CD4-positive, alpha-beta T cell (primary cell): ENCODE measurements around the gene RAD21L1. TPM values are rescaled to one million over a fixed set of nuclear protein-coding genes. Genes with fewer than 3 reads are reported as not detected.
A peak's percentile ranks its signal among the peaks of the same experiment; 100 is the strongest.

Source experiments
- ATAC-seq: fragments of 200-7000 bp; cut with Tn5 transposase; one replicate; pipeline ENCODE4 v1.10.0; 2022; ENCODE audit warnings: mild to moderate bottlenecking; ENCODE audit not compliant: poor library complexity
- CTCF ChIA-PET: fragments of 350-600 bp; sonication (Branson Sonifier 250); formaldehyde crosslinking; loops from one replicate; lab custom pipeline; 2021; ENCODE audit warnings: antibody characterized with exemption, inconsistent platforms; lab: Charles Lee
- POLR2A ChIA-PET: fragments of 350-600 bp; sonication (Branson Sonifier 250); formaldehyde crosslinking; loops from one replicate; lab custom pipeline; 2021; ENCODE audit warnings: antibody characterized with exemption, inconsistent platforms; lab: Charles Lee
- DNase-seq, 14 experiments: peaks; one replicate each; pipeline ENCODE4 v3.0.0-alpha.2; 2013 to 2020; ENCODE audit warnings: mixed read lengths in 2 of 14
- H3K27ac ChIP-seq, 2 donors: one replicate each; pipeline versions ENCODE4 v1.5.1 to v1.7.0; 2013; ENCODE audit warnings: low read length in 2 of 2, low read depth in 1 of 2, mild to moderate bottlenecking in 1 of 2
- H3K27me3 ChIP-seq, 2 experiments: 1 replicate in 1 of 2; 2 replicates in 1 of 2; pipeline versions ENCODE4 v1.6.1 to v1.7.0; 2013; ENCODE audit warnings: low read length in 2 of 2, control low read depth in 1 of 2, mild to moderate bottlenecking in 1 of 2, moderate library complexity in 1 of 2; ENCODE audit not compliant: insufficient read depth in 2 of 2, control insufficient read depth in 1 of 2
- H3K36me3 ChIP-seq: one replicate; pipeline ENCODE4 v1.6.1; 2013; ENCODE audit warnings: low read length, control low read depth; ENCODE audit not compliant: insufficient read depth
- H3K4me1 ChIP-seq: one replicate; pipeline ENCODE4 v1.6.1; 2013; ENCODE audit warnings: low read length, control low read depth; ENCODE audit not compliant: insufficient read depth
- H3K4me3 ChIP-seq: one replicate; pipeline ENCODE4 v1.5.1; 2013; ENCODE audit warnings: mild to moderate bottlenecking, low read length, moderate library complexity
- H3K9me3 ChIP-seq, 2 experiments: 1 replicate in 1 of 2; 2 replicates in 1 of 2; pipeline versions ENCODE4 v1.6.1 to v1.7.0; 2013; ENCODE audit warnings: low read length in 2 of 2, mild to moderate bottlenecking in 2 of 2, control low read depth in 1 of 2, moderate library complexity in 1 of 2; ENCODE audit not compliant: control insufficient read depth in 1 of 2, insufficient read depth in 1 of 2
- H3K27ac Mint-ChIP-seq: one replicate; pipeline ENCODE4 v1.8.0; 2020; ENCODE audit warnings: mixed read lengths
- H3K27me3 Mint-ChIP-seq: one replicate; pipeline ENCODE4 v1.8.0; 2021; ENCODE audit warnings: mixed read lengths
- H3K36me3 Mint-ChIP-seq: one replicate; pipeline ENCODE4 v1.8.0; 2021; ENCODE audit warnings: low read depth, mixed read lengths
- H3K4me1 Mint-ChIP-seq: one replicate; pipeline ENCODE4 v1.8.0; 2021; ENCODE audit warnings: low read depth, mixed read lengths
- H3K4me3 Mint-ChIP-seq: one replicate; pipeline ENCODE4 v1.8.0; 2020; ENCODE audit warnings: mild to moderate bottlenecking, mixed read lengths
- H3K9me3 Mint-ChIP-seq: one replicate; pipeline ENCODE4 v1.8.0; 2020; ENCODE audit warnings: mixed read lengths
- intact Hi-C, 2 experiments: fragments of 100-400 bp; cut with DNase I in 1 of 2; cut with micrococcal nuclease in 1 of 2; formaldehyde crosslinking; loops; one replicate each; pipeline versions ENCODE4 v1.15.1 to v1.9.0; 2023 to 2025; cut with DNase I, micrococcal nuclease
- total RNA-seq, 174 experiments: library from RNA in 2 of 174; stranded (reverse) in 2 of 174; gene quantifications; one replicate each; pipeline ENCODE4 v1.2.3 and lab custom pipeline; 2021 to 2026
- TF ChIP-seq, protein P1 (sequence below): fragments of 200-600 bp; IDR thresholded peaks from one replicate; pipeline ENCODE4 v1.8.0; 2022; ENCODE audit warnings: antibody characterized with exemption, mild to moderate bottlenecking

RAD21L1 gene
- total RNA-seq, 2 experiments from 2014 or later = 0.58 TPM; not detected in 1

DNA sequence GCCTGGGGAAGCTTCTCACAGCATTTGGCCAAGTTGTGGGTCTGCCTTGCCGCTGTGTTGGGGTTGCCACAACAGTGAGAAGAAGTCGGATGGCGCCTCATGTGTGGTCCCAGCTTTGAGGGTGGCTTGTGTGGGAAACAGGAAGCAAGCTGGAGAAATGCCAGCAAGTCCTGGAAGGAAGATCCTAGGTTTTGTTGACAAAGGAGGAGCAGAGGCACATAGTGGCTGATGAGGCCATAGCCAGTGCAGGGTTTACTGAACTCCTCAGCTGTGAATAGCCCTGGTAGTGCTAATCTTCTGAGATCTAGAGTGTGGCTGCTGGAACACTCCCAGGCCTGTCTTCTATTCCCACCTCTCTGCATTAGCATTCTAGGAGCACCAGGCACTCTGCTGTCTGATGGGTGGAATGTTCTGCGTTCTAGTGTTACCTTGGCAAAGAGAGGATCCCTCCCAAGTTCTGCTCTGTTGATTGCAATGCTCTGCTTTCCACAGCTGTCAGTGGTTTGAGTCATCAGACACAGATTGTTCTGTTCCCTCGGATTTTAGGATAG lies 65.4 kb downstream of the RAD21L1 start:
- Histone ChIP-seq H3K9me3 (no peaks in the 10 kb centered on the region), H3K4me3 (no peak overlapping the region), H3K27ac (no peak overlapping the region), H3K4me1 (peaks cover 18% of the 10 kb centered on the region), H3K36me3 (peaks cover 3% of the 10 kb centered on the region), H3K27me3 (no peaks in the 10 kb centered on the region)
- no peaks in the 10 kb centered on the region for H3K9me3 Mint-ChIP-seq
- H3K4me3 Mint-ChIP-seq = no peak overlapping the region
- H3K36me3 Mint-ChIP-seq = no peaks in the 10 kb centered on the region
- DNase-seq = no peak
- TF ChIP-seq, protein P1, sequence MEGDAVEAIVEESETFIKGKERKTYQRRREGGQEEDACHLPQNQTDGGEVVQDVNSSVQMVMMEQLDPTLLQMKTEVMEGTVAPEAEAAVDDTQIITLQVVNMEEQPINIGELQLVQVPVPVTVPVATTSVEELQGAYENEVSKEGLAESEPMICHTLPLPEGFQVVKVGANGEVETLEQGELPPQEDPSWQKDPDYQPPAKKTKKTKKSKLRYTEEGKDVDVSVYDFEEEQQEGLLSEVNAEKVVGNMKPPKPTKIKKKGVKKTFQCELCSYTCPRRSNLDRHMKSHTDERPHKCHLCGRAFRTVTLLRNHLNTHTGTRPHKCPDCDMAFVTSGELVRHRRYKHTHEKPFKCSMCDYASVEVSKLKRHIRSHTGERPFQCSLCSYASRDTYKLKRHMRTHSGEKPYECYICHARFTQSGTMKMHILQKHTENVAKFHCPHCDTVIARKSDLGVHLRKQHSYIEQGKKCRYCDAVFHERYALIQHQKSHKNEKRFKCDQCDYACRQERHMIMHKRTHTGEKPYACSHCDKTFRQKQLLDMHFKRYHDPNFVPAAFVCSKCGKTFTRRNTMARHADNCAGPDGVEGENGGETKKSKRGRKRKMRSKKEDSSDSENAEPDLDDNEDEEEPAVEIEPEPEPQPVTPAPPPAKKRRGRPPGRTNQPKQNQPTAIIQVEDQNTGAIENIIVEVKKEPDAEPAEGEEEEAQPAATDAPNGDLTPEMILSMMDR = no peak
- no peaks in the 10 kb centered on the region for H3K27me3 Mint-ChIP-seq
- intact Hi-C loops = no loop called here
- ATAC-seq = no peak
- ChIA-PET POLR2A (interaction anchor here (1.4 to 1.5 kb wide), 2 partner anchors 10 to 25 kb away, joined by 3 to 6 read pairs; partner anchors contain the start of gene SNPH), CTCF (interaction anchor here (0.7 to 1.1 kb wide), 2 partner anchors 21 to 212 kb away, joined by 3 to 4 read pairs; no protein-coding TSS in a partner anchor)
- H3K27ac Mint-ChIP-seq = peak overlapping the region; percentile 14
- peaks cover 59% of the 10 kb centered on the region for H3K4me1 Mint-ChIP-seq

DNA sequence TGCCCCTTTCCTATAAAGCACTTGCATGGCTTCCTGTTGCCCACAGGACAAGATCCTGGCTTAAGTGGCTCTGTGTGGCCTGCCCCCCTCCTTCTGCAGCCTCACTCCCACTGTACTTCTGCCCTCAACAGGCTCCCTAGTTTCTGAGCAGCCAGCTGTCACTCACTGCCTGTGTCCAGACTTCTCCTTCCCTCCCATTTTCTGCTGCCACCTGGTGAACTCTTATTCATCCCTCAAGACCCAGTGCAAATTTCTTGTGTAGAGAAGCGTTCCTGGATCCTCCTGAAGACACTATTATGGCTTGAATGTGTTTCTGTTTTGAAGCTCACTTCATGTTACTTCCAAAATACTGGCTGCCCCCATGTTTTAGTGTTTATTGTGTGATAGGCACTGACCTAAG lies 66.8 kb downstream of the RAD21L1 start:
- POLR2A ChIA-PET = interaction anchor here (1.4 to 1.5 kb wide), 2 partner anchors 11 to 26 kb away, joined by 3 to 6 read pairs; partner anchors contain the start of gene SNPH
- peaks cover 5% of the 10 kb centered on the region for H3K36me3 ChIP-seq
- H3K36me3 Mint-ChIP-seq = peaks cover 11% of the 10 kb centered on the region
- no peak overlapping the region for H3K4me3 Mint-ChIP-seq
- H3K27ac ChIP-seq = no peak overlapping the region
- no peak for ATAC-seq
- no peaks in the 10 kb centered on the region for H3K9me3 Mint-ChIP-seq
- peak overlapping the region; percentile 9 for H3K27ac Mint-ChIP-seq
- H3K27me3 Mint-ChIP-seq = no peaks in the 10 kb centered on the region
- H3K27me3 ChIP-seq = no peaks in the 10 kb centered on the region
- peaks cover 45% of the 10 kb centered on the region for H3K4me1 Mint-ChIP-seq
- intact Hi-C loops = no loop called here
- peaks cover 5% of the 10 kb centered on the region for H3K4me1 ChIP-seq
- no peak for DNase-seq
- H3K4me3 ChIP-seq = no peak overlapping the region
- H3K9me3 ChIP-seq = no peaks in the 10 kb centered on the region
- CTCF ChIA-PET = no interaction called here
- TF ChIP-seq, protein P1 = no peak

DNA sequence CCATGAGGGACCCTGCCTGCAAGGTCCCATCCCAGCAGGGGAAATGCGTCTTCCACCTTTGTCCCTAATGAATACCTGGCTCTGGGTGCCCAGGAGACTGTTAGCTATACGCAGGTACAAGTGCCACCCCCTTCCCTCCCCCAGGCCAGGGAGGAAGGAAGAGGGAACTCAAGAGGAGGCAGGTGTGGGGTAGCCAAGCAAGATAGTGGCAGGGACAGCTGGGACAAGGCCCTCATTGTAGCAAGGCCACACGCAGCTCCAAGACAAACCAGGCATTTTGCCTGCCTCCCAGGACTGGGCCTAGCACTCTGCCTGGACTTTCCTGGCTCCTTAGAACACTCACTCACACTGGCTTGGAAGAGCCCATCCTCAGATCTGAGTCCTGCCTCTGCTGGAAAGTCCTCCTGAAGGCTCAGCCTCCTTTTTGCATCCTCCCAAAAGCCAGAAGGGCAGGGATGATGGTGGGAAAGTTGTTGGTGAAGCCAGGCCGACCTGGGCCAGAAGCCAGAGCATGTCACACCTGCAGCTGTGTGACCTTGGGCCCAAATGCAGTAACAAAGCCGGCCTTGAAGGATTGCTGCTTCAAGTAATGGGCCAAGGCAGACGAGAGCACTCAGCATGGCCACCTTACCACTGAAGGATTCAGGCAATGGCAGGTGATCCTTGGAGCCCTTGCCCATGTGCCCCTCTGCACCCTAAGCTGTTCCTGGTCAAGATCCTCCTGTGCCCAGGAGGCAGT lies 68.0 kb downstream of the RAD21L1 start:
- Histone ChIP-seq H3K9me3 (no peaks in the 10 kb centered on the region), H3K36me3 (peaks cover 6% of the 10 kb centered on the region), H3K4me1 (peaks cover 3% of the 10 kb centered on the region), H3K4me3 (no peak overlapping the region), H3K27ac (no peak overlapping the region), H3K27me3 (no peaks in the 10 kb centered on the region)
- intact Hi-C loops = no loop called here
- TF ChIP-seq, protein P1 = no peak
- CTCF ChIA-PET = no interaction called here
- ATAC-seq (no peak), DNase-seq (no peak)
- no peak overlapping the region for H3K4me3 Mint-ChIP-seq
- H3K36me3 Mint-ChIP-seq = peaks cover 13% of the 10 kb centered on the region
- POLR2A ChIA-PET = no interaction called here
- H3K27ac Mint-ChIP-seq = no peak overlapping the region
- H3K27me3 Mint-ChIP-seq = no peaks in the 10 kb centered on the region
- H3K4me1 Mint-ChIP-seq = peaks cover 40% of the 10 kb centered on the region
- no peaks in the 10 kb centered on the region for H3K9me3 Mint-ChIP-seq
